Measurements from ENCODE around the gene RAN. TPM values are rescaled to one million over a fixed set of nuclear protein-coding genes. Genes with fewer than 3 reads are reported as not detected.
A peak's percentile ranks its signal among the peaks of the same experiment; 100 is the strongest.

Gene RAN
- total RNA-seq, 1 donor: 614 TPM

DNA sequence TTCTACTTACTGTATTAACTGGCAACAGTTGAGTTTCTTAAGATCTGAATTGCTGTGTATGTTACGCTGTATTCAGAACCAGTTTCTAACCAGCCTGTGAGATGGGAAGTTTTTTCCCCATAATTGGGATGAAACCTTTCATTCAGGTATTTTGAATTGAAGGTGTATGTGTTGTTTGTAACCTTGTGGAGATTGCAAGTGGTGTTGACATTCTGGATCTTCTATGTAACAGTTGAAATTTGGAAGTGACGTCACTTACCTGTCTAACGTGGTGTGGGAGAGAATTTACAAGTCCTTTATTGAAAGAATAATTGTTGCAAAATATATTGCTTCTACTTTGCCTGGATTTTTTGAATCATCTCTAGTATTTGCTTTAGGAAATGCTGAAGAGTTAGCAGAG lies 5.5 kb downstream of the RAN start:
- no peak overlapping the region for H3K4me3 ChIP-seq (ENCODE audit: low read depth, low read length)
- DNase-seq (ENCODE audit: low read depth): no peak
- TF ChIP-seq, protein P1, sequence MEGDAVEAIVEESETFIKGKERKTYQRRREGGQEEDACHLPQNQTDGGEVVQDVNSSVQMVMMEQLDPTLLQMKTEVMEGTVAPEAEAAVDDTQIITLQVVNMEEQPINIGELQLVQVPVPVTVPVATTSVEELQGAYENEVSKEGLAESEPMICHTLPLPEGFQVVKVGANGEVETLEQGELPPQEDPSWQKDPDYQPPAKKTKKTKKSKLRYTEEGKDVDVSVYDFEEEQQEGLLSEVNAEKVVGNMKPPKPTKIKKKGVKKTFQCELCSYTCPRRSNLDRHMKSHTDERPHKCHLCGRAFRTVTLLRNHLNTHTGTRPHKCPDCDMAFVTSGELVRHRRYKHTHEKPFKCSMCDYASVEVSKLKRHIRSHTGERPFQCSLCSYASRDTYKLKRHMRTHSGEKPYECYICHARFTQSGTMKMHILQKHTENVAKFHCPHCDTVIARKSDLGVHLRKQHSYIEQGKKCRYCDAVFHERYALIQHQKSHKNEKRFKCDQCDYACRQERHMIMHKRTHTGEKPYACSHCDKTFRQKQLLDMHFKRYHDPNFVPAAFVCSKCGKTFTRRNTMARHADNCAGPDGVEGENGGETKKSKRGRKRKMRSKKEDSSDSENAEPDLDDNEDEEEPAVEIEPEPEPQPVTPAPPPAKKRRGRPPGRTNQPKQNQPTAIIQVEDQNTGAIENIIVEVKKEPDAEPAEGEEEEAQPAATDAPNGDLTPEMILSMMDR (IDR thresholded peaks at IDR 0.05; ENCODE audit: insufficient read depth, low read depth, low read length): no peak

DNA sequence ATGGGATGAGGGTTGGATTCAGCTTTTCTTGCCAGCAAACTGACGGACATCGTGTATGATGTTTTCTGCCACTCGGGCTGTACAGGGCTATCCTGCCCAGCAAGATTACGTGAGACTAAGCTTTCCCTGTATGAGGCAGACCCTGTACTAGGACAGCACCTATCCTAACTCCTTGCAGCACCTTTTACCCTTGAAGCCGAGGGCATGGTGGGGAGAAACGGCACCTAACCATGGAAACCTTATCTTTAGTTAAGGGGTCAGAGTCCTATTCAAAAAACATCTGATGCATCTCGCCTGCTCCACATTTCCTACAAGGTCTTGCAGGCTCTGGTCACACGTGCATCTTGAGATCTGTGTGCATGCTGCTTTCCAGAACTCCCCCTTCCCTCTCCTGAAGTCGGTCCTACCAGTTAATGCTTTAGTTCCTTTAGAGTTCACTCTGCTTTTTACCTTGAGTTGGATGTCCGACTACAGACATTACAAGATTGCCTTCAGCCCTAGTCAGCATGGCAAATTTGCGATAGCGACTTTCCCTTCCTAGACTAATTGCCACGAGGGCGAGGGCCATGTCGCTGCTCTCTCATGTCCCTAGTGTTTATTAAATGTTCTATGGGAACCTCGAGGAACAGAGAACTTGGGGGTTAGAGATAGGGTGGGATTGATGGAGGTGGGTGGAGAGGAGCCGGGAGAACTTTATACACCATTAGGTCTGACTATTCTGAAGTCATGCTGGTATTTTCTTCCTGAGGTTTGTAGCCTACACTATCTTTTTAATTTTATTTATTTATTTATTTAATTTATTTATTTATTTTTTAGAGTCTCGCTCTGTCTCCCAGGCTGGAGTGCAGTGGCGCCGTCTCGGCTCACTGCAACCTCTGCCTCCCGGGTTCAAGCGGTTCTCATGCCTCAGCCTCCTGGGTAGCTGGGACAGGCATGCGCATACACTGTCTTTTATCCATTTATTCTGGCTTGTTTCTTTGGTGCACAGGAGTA lies 6.6 kb downstream of the RAN start:
- H3K4me3 ChIP-seq (ENCODE audit: low read depth, low read length): no peak overlapping the region
- TF ChIP-seq, protein P1 (IDR thresholded peaks at IDR 0.05; ENCODE audit: insufficient read depth, low read depth, low read length): no peak
- DNase-seq (ENCODE audit: low read depth): no peak

GRCh38 chr12:130879212-130879686 lies 7.4 kb downstream of the RAN start:
- H3K4me3 ChIP-seq (ENCODE audit: low read depth, low read length): no peak overlapping the region
- DNase-seq (ENCODE audit: low read depth): no peak
- TF ChIP-seq, protein P1 (IDR thresholded peaks at IDR 0.05; ENCODE audit: insufficient read depth, low read depth, low read length): no peak

GRCh38 chr12:130879781-130880389 lies 8.0 kb downstream of the RAN start:
- TF ChIP-seq, protein P1 (IDR thresholded peaks at IDR 0.05; ENCODE audit: insufficient read depth, low read depth, low read length): no peak
- no peak for DNase-seq (ENCODE audit: low read depth)
- H3K4me3 ChIP-seq (ENCODE audit: low read depth, low read length): no peak overlapping the region

- no peak for DNase-seq (ENCODE audit: low read depth)
- H3K4me3 ChIP-seq (ENCODE audit: low read depth, low read length): peak overlapping the region; percentile 50
- TF ChIP-seq, protein P1 (IDR thresholded peaks at IDR 0.05; ENCODE audit: insufficient read depth, low read depth, low read length): no peak
Measured at GRCh38 chr12:130880411-130880885, 8.6 kb downstream of the RAN start.

DNA sequence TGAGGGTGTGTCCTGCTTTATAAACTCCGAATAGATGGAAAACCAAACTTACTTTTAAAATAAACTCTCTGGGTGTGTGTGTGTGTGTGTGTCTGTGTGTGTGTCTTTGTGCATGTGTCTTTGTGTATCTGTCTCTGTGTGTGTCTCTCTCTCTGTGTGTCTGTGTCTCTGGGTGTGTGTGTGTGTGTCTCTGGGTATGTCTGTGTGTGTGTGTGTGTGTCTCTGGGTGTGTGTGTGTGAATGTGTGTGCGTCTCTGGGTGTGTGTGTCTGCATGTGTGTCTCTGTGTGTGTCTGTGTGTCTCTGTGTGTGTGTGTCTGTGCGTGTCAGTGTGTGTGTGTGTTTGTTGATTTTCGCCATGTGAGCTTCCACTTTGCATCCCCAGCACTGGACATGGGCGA lies 9.2 kb downstream of the RAN start:
- no peak for DNase-seq (ENCODE audit: low read depth)
- TF ChIP-seq, protein P1 (IDR thresholded peaks at IDR 0.05; ENCODE audit: insufficient read depth, low read depth, low read length): no peak

More for the DNA sequence above, 9.2 kb downstream of the RAN start:
- H3K4me3 ChIP-seq (ENCODE audit: low read depth, low read length): no peak overlapping the region
